PC-9 (cell line): ENCODE measurements around the gene RHEX.

Experiments used
- CTCF ChIP-seq: fragments of 200-600 bp; sonication (generic); conservative IDR thresholded peaks from 2 replicates; pipeline ENCODE4 v1.6.1; 2017; ENCODE audit warnings: mixed run types, antibody characterized with exemption, mild to moderate bottlenecking, moderate library complexity
- EZH2 ChIP-seq: fragments of 200-600 bp; sonication (generic); IDR thresholded peaks from 2 replicates; pipeline ENCODE4 v1.8.0; 2017; ENCODE audit warnings: antibody characterized with exemption, low read depth

- TF ChIP-seq CTCF (no peak), EZH2 (no peak)
These were observed 6.5 kb downstream of the RHEX start for GRCh38 chr1:206059355-206059915.
